Dermis blood vessel endothelial cell (primary cell): ENCODE data around the gene MED16. TPM values are rescaled to one million over a fixed set of nuclear protein-coding genes. Genes with fewer than 3 reads are reported as not detected.
"Not testable (repeated sequence)": the region's sequence is repeated elsewhere in the genome, so short reads cannot be mapped to it uniquely, and the experiment has no call there.

Experiments
- DNase-seq: peaks from one replicate; pipeline ENCODE4 v3.0.0; 2010
- total RNA-seq: library from RNA; depleted of rRNA; stranded (reverse); fragments of >200 nt; gene quantifications from 2 replicates; pipeline ENCODE4 v1.2.3, GENCODE V29; 2014

The MED16 gene
- total RNA-seq, 1 donor from 2014 or later, result 40.5 TPM

DNA sequence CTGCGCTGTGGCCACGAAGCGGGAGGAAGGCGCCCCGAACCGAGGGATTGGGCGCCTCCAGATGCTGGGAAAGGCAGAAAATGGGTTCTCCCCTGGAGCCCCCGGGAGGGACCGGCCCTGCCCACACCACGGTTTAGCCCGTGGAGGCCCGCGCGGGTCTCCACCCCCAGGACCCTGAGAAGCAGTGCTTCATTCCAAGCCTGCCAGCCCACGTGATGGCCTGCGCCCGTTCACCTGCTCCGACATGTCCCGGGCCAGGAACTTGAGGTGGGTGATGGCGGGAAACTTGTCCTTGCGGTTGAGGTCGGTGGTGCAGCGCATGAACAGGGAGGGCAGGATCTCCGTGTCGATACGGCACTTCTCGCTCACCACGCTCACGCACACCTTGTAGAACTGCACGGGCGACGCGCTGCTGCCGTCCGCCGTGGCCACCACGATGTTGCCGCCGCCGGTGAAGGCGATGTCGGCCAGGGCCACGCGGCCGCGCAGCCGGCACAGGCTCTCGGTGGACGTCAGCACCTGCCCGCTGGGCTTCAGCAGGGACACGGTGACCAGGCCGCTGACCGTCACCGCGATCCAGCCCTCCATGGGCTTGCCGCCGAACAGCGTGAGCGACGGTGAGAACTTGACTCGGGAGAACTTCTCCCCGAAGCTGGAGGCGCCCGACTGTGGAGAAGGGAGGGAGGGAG, 7.3 kb downstream of the MED16 start:
- DNase-seq, result no peak

DNA sequence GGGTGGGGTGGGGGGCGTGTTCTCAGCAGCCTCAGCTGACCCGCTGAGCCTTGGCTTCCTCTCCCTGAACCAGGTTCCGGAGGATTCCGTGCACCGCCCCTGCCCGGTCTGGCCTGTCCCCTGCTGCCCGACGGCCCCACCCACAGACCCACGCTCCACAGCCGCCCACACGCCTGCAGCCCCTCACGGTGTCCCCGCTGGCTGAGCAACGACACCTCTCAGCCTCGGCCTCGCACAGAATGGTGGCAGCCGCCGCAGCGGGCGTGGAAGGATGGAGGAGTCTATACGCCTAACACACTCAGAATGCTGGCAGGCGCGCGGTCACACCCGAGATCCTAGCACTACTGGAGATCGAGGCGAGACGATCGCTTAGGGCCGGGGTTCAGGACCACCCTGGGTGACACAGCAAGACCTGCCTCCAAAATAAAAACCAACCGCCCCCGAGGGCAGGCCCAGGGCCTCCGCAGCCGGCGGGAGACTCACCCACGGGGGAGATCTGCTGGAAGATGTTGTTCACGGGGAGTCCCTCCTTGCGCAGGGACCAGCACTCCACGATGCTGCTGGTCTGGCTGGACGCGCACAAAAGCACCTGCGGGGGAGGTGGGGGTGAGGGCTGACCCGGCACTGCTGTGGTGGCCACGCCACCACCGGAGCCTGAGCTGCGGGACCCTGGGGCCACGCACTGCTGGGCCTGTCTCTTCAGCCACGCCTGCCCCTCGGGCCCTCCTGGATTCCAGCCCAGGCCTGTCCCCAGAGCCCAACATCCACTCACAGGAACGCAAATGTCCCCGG, 8.4 kb downstream of the MED16 start:
- no peak for DNase-seq

DNA sequence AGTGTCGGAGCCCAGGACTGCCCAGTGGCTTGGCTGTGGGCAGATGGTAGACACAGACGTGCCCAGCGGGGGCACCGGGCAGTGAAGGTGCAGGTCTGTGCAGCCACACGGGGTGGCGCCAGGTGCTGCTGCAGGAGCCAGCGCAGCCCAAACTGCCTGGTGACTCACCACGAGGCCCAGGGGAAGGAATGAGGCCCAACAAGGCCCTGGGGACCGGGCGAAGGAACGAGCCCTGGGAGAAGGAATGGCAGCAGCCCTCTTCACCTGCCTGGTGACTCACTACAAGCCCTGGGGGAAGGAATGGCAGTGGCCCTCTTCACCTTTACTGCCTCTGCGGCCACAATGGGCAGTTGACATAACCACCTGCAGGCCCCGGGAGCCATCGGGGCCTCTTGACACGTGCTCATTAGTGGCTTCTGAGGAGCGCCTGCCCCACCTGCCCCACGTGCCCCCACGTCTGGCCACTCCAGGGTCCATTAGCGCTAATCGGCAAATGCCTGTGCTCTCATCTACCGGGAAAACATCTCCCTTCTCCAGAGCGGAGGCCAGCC, 9.3 kb downstream of the MED16 start:
- no peak for DNase-seq

GRCh38 chr19:882871-883497, 10.0 kb downstream of the MED16 start:
- DNase-seq, result no peak

GRCh38 chr19:881385-882071, 11.5 kb downstream of the MED16 start:
- DNase-seq, result no peak

GRCh38 chr19:879711-880438, 13.1 kb downstream of the MED16 start:
- DNase-seq, result no peak

DNA sequence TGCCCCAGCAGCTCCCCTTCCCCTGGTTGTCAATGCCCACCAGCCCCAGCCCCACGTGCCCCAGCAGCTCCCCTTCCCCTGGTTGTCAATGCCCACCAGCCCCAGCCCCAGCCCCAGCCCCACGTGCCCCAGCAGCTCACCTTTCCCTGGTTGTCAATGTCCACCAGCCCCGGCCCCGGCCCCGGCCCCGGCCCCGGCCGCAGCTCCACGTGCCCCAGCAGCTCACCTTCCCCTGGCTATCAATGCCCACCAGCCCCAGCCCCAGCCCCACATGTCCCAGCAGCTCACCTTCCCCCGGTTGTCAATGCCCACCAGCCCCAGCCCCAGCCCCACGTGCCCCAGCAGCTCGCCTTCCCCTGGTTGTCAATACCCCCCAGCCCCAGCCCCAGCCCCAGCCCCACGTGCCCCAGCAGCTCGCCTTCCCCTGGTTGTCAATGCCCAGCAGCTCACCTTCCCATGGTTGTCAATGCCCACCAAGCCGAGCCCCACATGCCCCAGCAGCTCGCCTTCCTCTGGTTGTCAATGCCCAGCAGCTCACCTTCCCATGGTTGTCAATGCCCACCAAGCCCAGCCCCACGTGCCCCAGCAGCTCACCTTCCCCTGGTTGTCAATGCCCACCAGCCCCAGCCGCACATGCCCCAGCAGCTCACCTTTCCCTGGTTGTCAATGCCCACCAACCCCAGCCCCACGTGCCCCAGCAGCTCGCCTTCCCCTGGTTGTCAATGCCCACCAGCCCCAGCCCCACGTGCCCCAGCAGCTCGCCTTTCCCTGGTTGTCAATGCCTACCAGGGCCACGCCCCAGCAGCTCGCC, 14.0 kb downstream of the MED16 start:
- DNase-seq, result not testable (repeated sequence)

GRCh38 chr19:877992-878660, 14.9 kb downstream of the MED16 start:
- DNase-seq, result not testable (repeated sequence)

DNA sequence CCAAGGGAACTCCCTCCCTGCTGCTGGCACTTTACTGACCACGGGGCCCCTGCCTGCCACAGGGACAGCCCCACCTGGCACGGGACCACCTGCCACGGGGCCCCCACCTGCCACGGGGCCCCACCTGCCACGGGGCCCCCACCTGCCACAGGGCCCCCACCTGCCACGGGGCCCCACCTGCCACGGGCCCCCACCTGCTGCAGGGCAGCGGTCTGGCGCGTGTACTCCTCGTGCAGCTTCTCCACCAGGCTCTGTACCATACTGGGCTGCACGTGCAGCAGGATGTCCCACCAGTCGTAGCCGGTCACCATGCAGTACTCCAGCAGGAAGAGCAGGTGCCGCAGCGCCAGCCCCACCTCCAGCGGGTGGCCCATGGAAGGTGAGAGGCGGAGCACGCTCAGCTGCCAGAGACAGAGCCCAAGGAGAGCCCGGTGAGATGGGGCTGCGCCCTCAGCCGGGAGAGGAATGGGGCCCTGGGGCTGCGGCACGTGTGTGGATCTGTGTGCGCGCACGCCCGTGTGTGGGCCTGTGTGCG, 16.1 kb downstream of the MED16 start:
- DNase-seq, result no peak

GRCh38 chr19:876089-876488, 16.9 kb downstream of the MED16 start:
- no peak for DNase-seq

DNA sequence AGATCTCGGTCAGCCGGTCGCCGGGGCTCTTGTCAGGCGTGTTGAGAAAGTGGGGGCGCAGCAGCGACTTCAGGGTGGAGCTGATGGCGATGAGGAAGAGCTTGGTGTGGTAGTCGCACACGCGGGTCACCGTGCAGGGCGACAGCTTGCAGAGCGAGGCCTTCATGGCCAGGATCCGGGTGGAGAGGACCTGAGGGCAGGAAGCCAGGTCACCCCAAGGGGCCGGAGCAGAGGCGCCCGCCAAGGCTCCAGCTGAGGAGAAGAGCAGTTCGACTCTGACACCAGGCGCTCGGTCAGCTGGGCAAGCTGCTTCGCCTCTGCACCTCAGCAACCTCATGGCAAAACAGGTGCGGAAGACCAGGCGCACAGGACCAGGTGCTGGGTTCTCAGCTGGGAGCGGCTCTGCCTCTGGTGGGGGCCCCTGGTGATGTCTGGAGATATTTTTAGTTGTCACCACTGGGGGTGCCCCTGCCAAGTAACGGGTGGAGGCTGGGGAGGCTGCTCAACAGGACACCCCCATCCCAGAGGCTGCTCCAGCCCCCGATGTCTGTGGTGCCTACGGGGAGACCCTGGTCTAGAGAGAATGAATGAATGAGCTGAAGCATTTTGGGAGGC, 17.6 kb downstream of the MED16 start:
- no peak for DNase-seq

- no peak for DNase-seq
Measured at GRCh38 chr19:873561-874041, 19.4 kb downstream of the MED16 start.

- peak; percentile 60 for DNase-seq
Measured at GRCh38 chr19:873084-873483, 19.9 kb downstream of the MED16 start.

DNA sequence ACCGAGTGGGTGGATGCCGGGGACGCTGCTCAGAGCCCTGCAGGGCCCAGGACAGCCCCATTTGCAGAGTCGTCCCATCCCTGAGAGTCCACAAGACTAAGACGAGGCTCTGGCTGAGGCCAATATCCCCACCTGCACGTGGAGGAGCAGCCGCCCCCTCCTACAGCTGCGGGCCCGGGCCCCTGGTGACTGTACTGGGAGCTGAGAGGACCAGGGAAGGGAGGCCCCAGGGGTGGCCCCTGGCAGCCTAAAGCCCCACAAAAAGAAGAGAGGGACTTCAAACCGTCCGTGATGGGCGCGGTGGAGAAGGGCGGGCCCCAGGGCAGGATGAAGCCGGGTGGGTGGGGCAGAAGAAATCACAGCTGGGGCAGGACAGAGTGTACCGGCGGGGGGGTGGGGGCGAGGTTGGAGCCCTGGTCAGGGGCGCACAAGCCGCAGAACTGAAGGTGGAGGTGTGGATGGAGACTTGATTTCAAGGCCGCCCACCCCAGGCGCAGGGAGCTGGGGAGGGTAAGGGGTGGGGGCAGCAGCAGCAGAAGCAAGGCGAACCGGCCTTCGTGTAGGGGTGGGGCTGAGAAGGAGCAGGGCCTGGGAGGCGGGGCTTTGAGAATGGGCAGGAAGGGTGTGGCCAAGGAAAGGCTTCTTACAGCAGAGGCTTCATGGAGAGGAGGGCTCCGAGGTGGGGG, 20.6 kb downstream of the MED16 start:
- peak; percentile 59 for DNase-seq

DNA sequence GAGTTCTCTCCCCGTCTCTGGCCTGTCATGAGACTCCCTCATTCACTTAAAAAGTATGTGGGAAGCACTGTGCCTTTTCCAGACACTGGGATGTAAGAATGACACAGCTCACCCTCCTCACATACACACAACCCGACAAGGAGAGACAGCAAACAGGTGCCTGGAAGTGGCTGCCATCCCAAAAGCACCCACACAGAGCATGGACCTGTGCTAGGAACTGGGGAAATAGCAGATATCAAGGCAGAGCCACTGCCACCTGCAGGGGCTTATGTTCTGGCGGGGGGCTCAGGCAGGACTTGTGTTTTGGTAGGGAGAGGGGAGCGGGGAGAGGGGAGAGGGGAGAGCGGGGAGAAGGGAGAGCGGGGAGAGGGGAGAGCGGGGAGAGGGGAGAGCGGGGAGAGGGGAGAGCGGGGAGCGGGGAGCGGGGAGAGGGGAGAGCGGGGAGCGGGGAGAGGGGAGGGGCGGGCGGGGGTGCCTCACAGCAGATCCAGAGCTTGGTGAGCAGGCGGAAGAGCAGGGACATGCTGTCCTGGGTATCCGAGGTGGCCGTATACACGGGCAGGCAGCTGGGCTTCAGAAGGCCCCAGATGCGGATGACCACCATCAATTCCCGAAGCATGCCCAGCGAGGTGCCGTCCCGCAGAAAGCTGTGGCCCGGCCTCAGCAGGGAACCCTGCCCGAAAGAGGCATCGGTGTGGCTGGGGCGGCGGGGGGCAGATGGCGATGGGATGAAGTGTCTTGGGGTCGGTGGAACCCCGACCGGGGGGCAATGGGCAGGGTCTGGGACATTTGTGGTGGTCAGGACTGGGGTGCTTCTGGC, 21.3 kb downstream of the MED16 start:
- no peak for DNase-seq

GRCh38 chr19:870963-871401, 22.0 kb downstream of the MED16 start:
- DNase-seq, result peak; percentile 32

DNA sequence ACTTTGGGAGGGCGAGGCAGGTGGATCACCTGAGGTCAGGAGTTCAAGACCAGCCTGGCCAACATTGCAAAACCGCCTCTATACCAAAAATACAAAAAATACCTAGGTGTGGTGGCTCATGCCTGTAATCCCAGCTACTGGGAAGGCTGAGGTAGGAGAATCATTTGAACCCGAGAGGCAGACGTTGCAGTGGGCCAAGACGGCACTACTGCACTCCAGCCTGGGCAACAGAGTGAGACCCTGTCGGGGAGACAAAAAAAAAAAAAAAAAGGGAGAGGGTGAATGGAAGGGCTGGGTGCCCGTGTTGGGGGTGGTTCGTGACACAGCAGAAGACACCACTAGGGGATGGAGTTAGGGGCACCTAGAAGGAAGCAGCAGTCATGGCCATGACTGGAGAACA, 22.7 kb downstream of the MED16 start:
- DNase-seq, result no peak
